ENCODE measurements around the gene RER1.
A peak's percentile ranks its signal among the peaks of the same experiment; 100 is the strongest.
"Not testable (repeated sequence)": the region's sequence is repeated elsewhere in the genome, so short reads cannot be mapped to it uniquely, and the experiment has no call there.

The RER1 gene

DNA sequence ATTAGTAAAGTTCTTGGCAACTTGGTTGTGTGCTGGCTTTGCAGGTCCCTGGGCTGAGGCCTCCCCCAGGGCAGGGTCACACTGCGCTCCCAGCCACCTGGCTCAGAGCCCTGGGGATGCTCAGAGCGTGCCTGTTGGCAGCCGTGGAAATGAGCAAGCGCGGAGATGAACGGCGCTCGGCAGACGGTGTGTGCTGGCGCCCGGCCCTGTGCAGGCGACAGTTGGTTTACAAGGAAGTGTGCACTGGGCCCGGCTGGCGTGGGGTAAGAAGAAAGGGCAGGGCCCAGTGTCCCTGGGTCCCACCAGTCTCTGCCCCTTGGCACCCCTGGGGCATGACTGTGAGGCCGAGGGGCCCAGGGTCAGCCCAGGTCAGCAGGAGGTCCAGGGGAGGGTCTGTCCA is 46.4 kb downstream of the RER1 start:
- Histone ChIP-seq H3K27ac (no peak overlapping the region), H3K9me3 (no peaks in the 10 kb centered on the region), H3K4me1 (peaks cover 0 to 1% (median under 1%) of the 10 kb centered on the region in 4 donors), H3K4me3 (no peak overlapping the region), H3K27me3 (peaks cover 0 to 89% of the 10 kb centered on the region in 2 donors), H3K36me3 (no peaks in the 10 kb centered on the region)
- DNase-seq: no peak
- intact Hi-C loops (cut with DNase I; ENCODE audit: low total_unique reads): loop anchor here (5.0 kb wide), 1 partner anchor 64 kb away; no protein-coding TSS in a partner anchor
- TF ChIP-seq, protein P1, sequence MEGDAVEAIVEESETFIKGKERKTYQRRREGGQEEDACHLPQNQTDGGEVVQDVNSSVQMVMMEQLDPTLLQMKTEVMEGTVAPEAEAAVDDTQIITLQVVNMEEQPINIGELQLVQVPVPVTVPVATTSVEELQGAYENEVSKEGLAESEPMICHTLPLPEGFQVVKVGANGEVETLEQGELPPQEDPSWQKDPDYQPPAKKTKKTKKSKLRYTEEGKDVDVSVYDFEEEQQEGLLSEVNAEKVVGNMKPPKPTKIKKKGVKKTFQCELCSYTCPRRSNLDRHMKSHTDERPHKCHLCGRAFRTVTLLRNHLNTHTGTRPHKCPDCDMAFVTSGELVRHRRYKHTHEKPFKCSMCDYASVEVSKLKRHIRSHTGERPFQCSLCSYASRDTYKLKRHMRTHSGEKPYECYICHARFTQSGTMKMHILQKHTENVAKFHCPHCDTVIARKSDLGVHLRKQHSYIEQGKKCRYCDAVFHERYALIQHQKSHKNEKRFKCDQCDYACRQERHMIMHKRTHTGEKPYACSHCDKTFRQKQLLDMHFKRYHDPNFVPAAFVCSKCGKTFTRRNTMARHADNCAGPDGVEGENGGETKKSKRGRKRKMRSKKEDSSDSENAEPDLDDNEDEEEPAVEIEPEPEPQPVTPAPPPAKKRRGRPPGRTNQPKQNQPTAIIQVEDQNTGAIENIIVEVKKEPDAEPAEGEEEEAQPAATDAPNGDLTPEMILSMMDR (IDR thresholded peaks at IDR 0.05): no peak

DNA sequence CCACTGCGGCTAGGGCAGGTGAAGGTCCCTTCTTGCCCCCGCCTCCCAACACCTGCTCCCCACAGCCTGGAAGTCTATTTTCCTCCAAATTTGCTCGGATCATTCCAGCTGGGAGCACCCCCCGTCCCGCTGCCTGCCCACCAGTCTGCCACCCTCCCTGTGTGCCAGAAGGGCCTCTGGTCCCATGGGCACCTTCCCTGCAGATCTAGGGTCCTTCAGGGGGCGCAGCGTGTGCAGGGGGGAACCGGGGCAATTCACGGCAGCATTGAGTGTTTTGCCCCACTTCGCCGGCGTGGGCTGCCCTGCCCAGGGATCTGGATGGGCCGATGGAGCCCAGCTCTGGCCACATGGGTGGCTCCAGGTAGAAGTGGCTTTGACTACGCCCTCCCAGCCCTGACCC is 47.0 kb downstream of the RER1 start:
- peaks cover 0 to 89% of the 10 kb centered on the region in 2 donors for H3K27me3 ChIP-seq
- no peaks in the 10 kb centered on the region for H3K9me3 ChIP-seq
- H3K27ac ChIP-seq: no peak overlapping the region
- peaks cover 0 to 6% (median 3%) of the 10 kb centered on the region in 4 donors for H3K4me1 ChIP-seq
- intact Hi-C loops (cut with DNase I; ENCODE audit: low total_unique reads): loop anchor here (5.0 kb wide), 1 partner anchor 64 kb away; no protein-coding TSS in a partner anchor
- no peak overlapping the region for H3K4me3 ChIP-seq
- DNase-seq: no peak
- no peaks in the 10 kb centered on the region for H3K36me3 ChIP-seq
- TF ChIP-seq, protein P1 (IDR thresholded peaks at IDR 0.05): no peak

DNA sequence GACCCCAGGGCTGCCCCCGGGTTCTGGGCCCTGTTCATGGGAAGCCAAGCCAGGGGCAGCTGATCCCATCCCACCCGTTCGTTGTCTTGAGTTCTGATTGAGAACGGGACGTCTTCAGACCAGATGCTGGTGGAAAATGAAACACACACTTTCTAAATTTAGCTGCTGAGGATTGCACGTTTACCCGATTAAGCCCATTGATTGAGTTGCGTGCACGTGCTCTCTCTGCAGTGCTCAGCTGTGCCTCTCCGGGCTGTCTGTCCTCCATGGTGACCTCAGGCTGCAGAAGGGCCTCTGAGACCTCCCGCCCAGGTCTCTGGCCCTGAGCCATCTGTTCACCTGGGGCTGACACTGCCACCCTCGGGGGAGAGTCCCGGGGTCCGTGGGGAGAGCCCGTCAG is 47.7 kb downstream of the RER1 start:
- TF ChIP-seq, protein P1 (IDR thresholded peaks at IDR 0.05): no peak

DNA sequence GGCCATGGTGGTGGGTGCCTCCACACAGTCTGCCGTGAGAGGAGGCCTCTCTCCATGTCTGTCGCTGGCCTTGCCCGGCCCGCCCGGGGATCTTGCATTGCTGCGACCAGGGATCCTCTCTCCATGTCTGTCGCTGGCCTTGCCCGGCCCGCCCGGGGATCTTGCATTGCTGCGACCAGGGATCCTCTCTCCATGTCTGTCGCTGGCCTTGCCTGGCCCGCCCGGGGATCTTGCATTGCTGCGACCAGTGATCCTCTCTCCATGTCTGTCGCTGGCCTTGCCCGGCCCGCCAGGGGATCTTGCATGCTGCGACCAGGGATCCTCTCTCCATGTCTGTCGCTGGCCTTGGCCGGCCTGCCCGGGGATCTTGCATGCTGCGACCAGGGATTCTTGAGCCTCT is 48.7 kb downstream of the RER1 start:
- intact Hi-C loops (cut with DNase I; ENCODE audit: low total_unique reads); H3K4me1 ChIP-seq; H3K9me3 ChIP-seq; H3K27ac ChIP-seq; H3K36me3 ChIP-seq; H3K4me3 ChIP-seq: not testable (repeated sequence)
- peaks cover 0 to 89% of the 10 kb centered on the region in 2 donors for H3K27me3 ChIP-seq
- peak in 1 of 2 donors; percentile 72 for DNase-seq

More for the DNA sequence above, 47.7 kb downstream of the RER1 start:
- no peak overlapping the region for H3K4me3 ChIP-seq
- intact Hi-C loops (cut with DNase I; ENCODE audit: low total_unique reads): loop anchor here (5.0 kb wide), 1 partner anchor 63 kb away; no protein-coding TSS in a partner anchor
- no peak for DNase-seq
- peaks cover 0 to 89% of the 10 kb centered on the region in 2 donors for H3K27me3 ChIP-seq
- H3K4me1 ChIP-seq: peaks cover 0 to 6% (median 3%) of the 10 kb centered on the region in 4 donors
- H3K9me3 ChIP-seq: no peaks in the 10 kb centered on the region
- no peaks in the 10 kb centered on the region for H3K36me3 ChIP-seq
- H3K27ac ChIP-seq: no peak overlapping the region

DNA sequence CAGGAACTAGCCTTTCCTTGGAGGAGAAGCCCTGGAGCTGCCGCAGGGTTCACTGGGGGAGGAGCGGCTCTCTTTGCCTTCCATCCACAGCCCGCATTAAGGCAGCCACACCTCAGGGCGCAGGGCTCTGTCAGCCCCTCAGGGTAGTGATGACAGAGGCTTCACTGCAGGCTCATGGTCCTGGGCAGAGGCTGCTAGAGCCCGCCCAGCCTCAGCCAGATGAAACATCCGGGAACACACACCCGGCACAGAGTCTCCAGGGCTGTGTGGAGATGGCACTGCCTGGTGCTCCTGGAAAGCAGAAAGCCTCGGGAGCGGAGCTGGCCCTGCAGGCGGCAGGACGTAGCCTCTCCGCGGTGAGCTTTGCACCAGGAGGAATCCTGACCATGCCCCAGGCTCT is 50.1 kb downstream of the RER1 start:
- no peaks in the 10 kb centered on the region for H3K9me3 ChIP-seq
- DNase-seq: no peak
- TF ChIP-seq, protein P1 (IDR thresholded peaks at IDR 0.05): no peak
- no peak overlapping the region for H3K27ac ChIP-seq
- H3K4me1 ChIP-seq: peaks cover 0 to 6% (median 3%) of the 10 kb centered on the region in 4 donors
- no peak overlapping the region for H3K4me3 ChIP-seq
- peaks cover 0 to 95% of the 10 kb centered on the region in 2 donors for H3K27me3 ChIP-seq
- no peaks in the 10 kb centered on the region for H3K36me3 ChIP-seq
- intact Hi-C loops (cut with DNase I; ENCODE audit: low total_unique reads): no loop called here

DNA sequence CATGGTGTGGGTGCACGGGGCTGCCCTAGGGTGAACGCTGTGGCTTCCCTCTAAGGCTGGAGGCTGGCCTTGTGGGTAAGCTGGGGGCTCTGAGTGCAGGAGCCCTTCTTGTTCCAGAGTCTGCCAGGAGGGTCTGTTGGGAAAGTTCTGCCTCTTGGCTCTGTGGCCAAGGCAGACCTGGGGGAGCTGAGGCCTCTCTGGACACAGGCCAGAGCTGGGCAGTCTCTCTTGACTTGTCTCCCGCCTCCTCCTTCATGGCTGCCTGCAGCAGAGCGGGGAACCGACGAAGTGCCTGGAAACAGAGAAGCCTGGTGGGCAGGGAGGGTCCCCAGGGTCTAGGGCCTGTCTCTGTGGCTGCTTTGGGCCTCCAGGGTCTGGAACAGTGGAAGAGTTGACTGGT is 51.0 kb downstream of the RER1 start:
- H3K4me1 ChIP-seq: peaks cover 0 to 6% (median 3%) of the 10 kb centered on the region in 4 donors
- no peaks in the 10 kb centered on the region for H3K36me3 ChIP-seq
- TF ChIP-seq, protein P1 (IDR thresholded peaks at IDR 0.05): no peak
- no peak overlapping the region for H3K27ac ChIP-seq
- intact Hi-C loops (cut with DNase I; ENCODE audit: low total_unique reads): no loop called here
- no peak overlapping the region for H3K4me3 ChIP-seq
- DNase-seq: no peak
- H3K27me3 ChIP-seq: peaks cover 0 to 96% of the 10 kb centered on the region in 2 donors
- H3K9me3 ChIP-seq: no peaks in the 10 kb centered on the region
